Trophoblast cell (in vitro differentiated cells and primary cell): ENCODE measurements around the gene A4GALT.

ENCODE experiments used
- DNase-seq, 2 donors: peaks; one replicate each; pipeline ENCODE4 v3.0.0-alpha.2; 2016
- H2AFZ ChIP-seq: 2 replicates; pipeline ENCODE4 v1.6.1; 2013; ENCODE audit warnings: low read length, moderate library complexity, mild to moderate bottlenecking; ENCODE audit not compliant: insufficient read depth, poor library complexity
- H2AK5ac ChIP-seq: 2 replicates; pipeline ENCODE4 v1.6.1; 2013; ENCODE audit warnings: mild to moderate bottlenecking, low read length
- H2BK120ac ChIP-seq: 2 replicates; pipeline ENCODE4 v1.6.1; 2013; ENCODE audit warnings: low read length, mild to moderate bottlenecking, moderate library complexity; ENCODE audit not compliant: insufficient read depth, poor library complexity
- H2BK12ac ChIP-seq: 2 replicates; pipeline ENCODE4 v1.6.1; 2013; ENCODE audit warnings: mild to moderate bottlenecking, low read length, moderate library complexity
- H2BK5ac ChIP-seq: 2 replicates; pipeline ENCODE4 v1.6.1; 2013; ENCODE audit warnings: low read length, low read depth, moderate library complexity, mild to moderate bottlenecking; ENCODE audit not compliant: poor library complexity
- H3K14ac ChIP-seq: 2 replicates; pipeline ENCODE4 v1.6.1; 2013; ENCODE audit warnings: mild to moderate bottlenecking, low read length
- H3K18ac ChIP-seq: 2 replicates; pipeline ENCODE4 v1.6.1; 2013; ENCODE audit warnings: mild to moderate bottlenecking, low read length
- H3K23ac ChIP-seq: 2 replicates; pipeline ENCODE4 v1.6.1; 2013; ENCODE audit warnings: low read length
- H3K27ac ChIP-seq: 2 replicates; pipeline ENCODE4 v1.5.1; 2013; ENCODE audit warnings: low read depth, mild to moderate bottlenecking, inconsistent platforms, low read length, moderate library complexity
- H3K27me3 ChIP-seq: 2 replicates; pipeline ENCODE4 v1.6.1; 2013; ENCODE audit warnings: inconsistent platforms, mild to moderate bottlenecking, low read length, moderate library complexity; ENCODE audit not compliant: insufficient read depth
- H3K36me3 ChIP-seq, 2 experiments: 1 replicate in 1 of 2; 2 replicates in 1 of 2; pipeline ENCODE4 v1.6.1; 2013; ENCODE audit warnings: low read length in 2 of 2, mild to moderate bottlenecking in 2 of 2, moderate library complexity in 1 of 2; ENCODE audit not compliant: insufficient read depth in 2 of 2, control insufficient read depth in 1 of 2
- H3K4ac ChIP-seq: 2 replicates; pipeline ENCODE4 v1.6.1; 2013; ENCODE audit warnings: low read depth, mild to moderate bottlenecking, low read length, moderate library complexity
- H3K4me1 ChIP-seq, 2 experiments: 1 replicate in 1 of 2; 2 replicates in 1 of 2; pipeline ENCODE4 v1.6.1; 2013; ENCODE audit warnings: low read length in 2 of 2, mild to moderate bottlenecking in 2 of 2, moderate library complexity in 1 of 2; ENCODE audit not compliant: insufficient read depth in 2 of 2, control insufficient read depth in 1 of 2
- H3K4me2 ChIP-seq: 2 replicates; pipeline ENCODE4 v1.6.1; 2013; ENCODE audit warnings: inconsistent platforms, mild to moderate bottlenecking, low read length, moderate library complexity
- H3K4me3 ChIP-seq: 2 replicates; pipeline ENCODE4 v1.5.1; 2013; ENCODE audit warnings: mild to moderate bottlenecking, low read depth, low read length, inconsistent platforms
- H3K79me1 ChIP-seq: one replicate; pipeline ENCODE4 v1.6.1; 2013; ENCODE audit warnings: low read length
- H3K79me2 ChIP-seq: 2 replicates; pipeline ENCODE4 v1.6.1; 2013; ENCODE audit warnings: low read length, mild to moderate bottlenecking; ENCODE audit not compliant: control insufficient read depth, insufficient read depth, poor library complexity
- H3K9ac ChIP-seq: 2 replicates; pipeline ENCODE4 v1.6.1; 2013; ENCODE audit warnings: mild to moderate bottlenecking, low read length
- H3K9me3 ChIP-seq: 2 replicates; pipeline ENCODE4 v1.6.1; 2013; ENCODE audit warnings: low read depth, mild to moderate bottlenecking, control low read depth, inconsistent platforms, low read length; ENCODE audit not compliant: insufficient read depth
- H4K12ac ChIP-seq: 2 replicates; pipeline ENCODE4 v1.6.1; 2013; ENCODE audit warnings: low read depth, mild to moderate bottlenecking, low read length, moderate library complexity
- H4K8ac ChIP-seq: 2 replicates; pipeline ENCODE4 v1.6.1; 2013; ENCODE audit warnings: low read depth, mild to moderate bottlenecking, low read length, moderate library complexity
- H4K91ac ChIP-seq: one replicate; pipeline ENCODE4 v1.6.1; 2013; ENCODE audit warnings: low read depth, mild to moderate bottlenecking, low read length, moderate library complexity
- WGBS: extraction: QIAGEN DNeasy Blood & Tissue Kit; methylation state at CpG from one replicate; pipeline ENCODE4 v1.1.7; 2013; ENCODE audit warnings: missing lambda C conversion rate; ENCODE audit not compliant: insufficient read length, insufficient coverage; ENCODE audit errors: extremely low coverage; 5-methylcytosine and 5-hydroxymethylcytosine counted together

A4GALT gene

GRCh38 chr22:42726811-42727210 is 6.1 kb upstream of the A4GALT start:
- H3K14ac ChIP-seq, result no peak overlapping the region
- no peak overlapping the region for H4K8ac ChIP-seq
- H3K27me3 ChIP-seq, result no peaks in the 10 kb centered on the region
- no CpG with 5 or more reads among the region's 6 CpGs for WGBS
- no peak overlapping the region for H3K4ac ChIP-seq
- H3K79me2 ChIP-seq, result no peaks in the 10 kb centered on the region
- no peak overlapping the region for H2BK5ac ChIP-seq
- no peak overlapping the region for H4K91ac ChIP-seq
- no peaks in the 10 kb centered on the region for H3K36me3 ChIP-seq
- no peak overlapping the region for H3K9ac ChIP-seq
- peak overlapping the region; percentile 30 for H2BK120ac ChIP-seq
- no peak overlapping the region for H3K4me2 ChIP-seq
- no peak overlapping the region for H2AFZ ChIP-seq
- no peak overlapping the region for H2AK5ac ChIP-seq
- H4K12ac ChIP-seq, result no peak overlapping the region
- H3K4me3 ChIP-seq, result no peak overlapping the region
- peak; percentile 90 to 92 for DNase-seq
- no peak overlapping the region for H3K23ac ChIP-seq
- peaks cover 7% of the 10 kb centered on the region for H3K79me1 ChIP-seq
- peak overlapping the region; percentile 17 for H3K27ac ChIP-seq
- peaks cover 13 to 19% of the 10 kb centered on the region in 2 experiments for H3K4me1 ChIP-seq
- no peak overlapping the region for H2BK12ac ChIP-seq
- no peak overlapping the region for H3K18ac ChIP-seq
- H3K9me3 ChIP-seq, result no peaks in the 10 kb centered on the region

- Histone ChIP-seq H3K18ac (no peak overlapping the region), H3K14ac (no peak overlapping the region), H3K79me2 (no peaks in the 10 kb centered on the region), H2AK5ac (no peak overlapping the region), H3K79me1 (peaks cover 7% of the 10 kb centered on the region), H2BK5ac (no peak overlapping the region), H3K9ac (no peak overlapping the region), H4K91ac (no peak overlapping the region), H3K9me3 (no peaks in the 10 kb centered on the region), H3K4me2 (peak overlapping the region; percentile 21), H3K36me3 (no peaks in the 10 kb centered on the region), H2BK12ac (no peak overlapping the region), H2BK120ac (peak overlapping the region; percentile 15), H2AFZ (no peak overlapping the region), H3K4me1 (peaks cover 16 to 19% of the 10 kb centered on the region in 2 experiments), H4K8ac (no peak overlapping the region), H3K27ac (no peak overlapping the region), H3K27me3 (peaks cover 10% of the 10 kb centered on the region), H3K4ac (no peak overlapping the region), H4K12ac (no peak overlapping the region), H3K23ac (no peak overlapping the region), H3K4me3 (no peak overlapping the region)
- DNase-seq, result no peak
- no CpG with 5 or more reads among the region's 6 CpGs for WGBS
Observed at GRCh38 chr22:42725606-42726355, 5.1 kb upstream of the A4GALT start.

- Histone ChIP-seq H3K36me3 (no peaks in the 10 kb centered on the region), H3K9ac (no peak overlapping the region), H3K14ac (no peak overlapping the region), H3K4ac (no peak overlapping the region), H2BK120ac (no peak overlapping the region), H3K4me3 (no peak overlapping the region), H3K4me2 (no peak overlapping the region), H3K27ac (no peak overlapping the region), H3K23ac (peak overlapping the region; percentile 30), H3K79me1 (peaks cover 7% of the 10 kb centered on the region), H4K8ac (no peak overlapping the region), H2AFZ (no peak overlapping the region), H2AK5ac (no peak overlapping the region), H2BK5ac (no peak overlapping the region), H2BK12ac (no peak overlapping the region), H3K18ac (no peak overlapping the region), H3K9me3 (no peaks in the 10 kb centered on the region), H4K91ac (no peak overlapping the region), H4K12ac (no peak overlapping the region), H3K4me1 (peaks cover 16 to 23% of the 10 kb centered on the region in 2 experiments), H3K27me3 (peaks cover 25% of the 10 kb centered on the region), H3K79me2 (no peaks in the 10 kb centered on the region)
- no CpG with 5 or more reads among the region's 5 CpGs for WGBS
- no peak for DNase-seq
Observed at GRCh38 chr22:42724062-42724461, 3.4 kb upstream of the A4GALT start.

- peak in 1 of 2 donors; percentile 45 for DNase-seq
- peak overlapping the region; percentile 53 for H3K4me2 ChIP-seq
- no peak overlapping the region for H3K4ac ChIP-seq
- peak overlapping the region; percentile 28 for H4K12ac ChIP-seq
- H3K79me1 ChIP-seq, result no peaks in the 10 kb centered on the region
- peak overlapping the region; percentile 15 for H2BK120ac ChIP-seq
- WGBS, result no CpG with 5 or more reads among the region's 22 CpGs
- H2AK5ac ChIP-seq, result no peak overlapping the region
- no peak overlapping the region for H3K9ac ChIP-seq
- no peaks in the 10 kb centered on the region for H3K36me3 ChIP-seq
- H3K4me3 ChIP-seq, result no peak overlapping the region
- no peaks in the 10 kb centered on the region for H3K79me2 ChIP-seq
- H3K4me1 ChIP-seq, result peaks cover 9 to 21% of the 10 kb centered on the region in 2 experiments
- H4K91ac ChIP-seq, result no peak overlapping the region
- no peak overlapping the region for H3K14ac ChIP-seq
- H4K8ac ChIP-seq, result peak overlapping the region; percentile 47
- no peak overlapping the region for H3K18ac ChIP-seq
- H3K27ac ChIP-seq, result no peak overlapping the region
- H2BK5ac ChIP-seq, result no peak overlapping the region
- peak overlapping the region; percentile 20 for H2BK12ac ChIP-seq
- no peak overlapping the region for H2AFZ ChIP-seq
- H3K23ac ChIP-seq, result no peak overlapping the region
- H3K9me3 ChIP-seq, result peaks cover 2% of the 10 kb centered on the region
- peaks cover 25% of the 10 kb centered on the region for H3K27me3 ChIP-seq
Observed at GRCh38 chr22:42721045-42721434, 370 bp upstream of the A4GALT start.
